Astrocyte of the cerebellum (primary cell): ENCODE results near the gene SMYD3.

Experiments used
- DNase-seq: peaks from one replicate; pipeline ENCODE4 v3.0.0-alpha.2; 2011; ENCODE audit warnings: low read depth
- H3K4me3 ChIP-seq: 2 replicates; pipeline ENCODE4 v1.5.1; 2011; ENCODE audit warnings: mild to moderate bottlenecking, low read depth, low read length, moderate library complexity
- CTCF ChIP-seq: IDR thresholded peaks from 2 replicates; pipeline ENCODE4 v1.5.1; 2012; ENCODE audit warnings: low read length, low read depth, moderate library complexity, mild to moderate bottlenecking; ENCODE audit errors: missing control alignments
- in situ Hi-C: cut with HindIII; loops from 2 replicates; pipeline ENCODE4 v1.10.0; 2017; ENCODE audit warnings: low sequenced_read_pairs

Gene SMYD3

GRCh38 chr1:245908543-245908942 lies 598.5 kb downstream of the SMYD3 start:
- H3K4me3 ChIP-seq = no peak overlapping the region
- no peak for DNase-seq
- TF ChIP-seq CTCF = no peak
- in situ Hi-C loops = no loop called here

DNA sequence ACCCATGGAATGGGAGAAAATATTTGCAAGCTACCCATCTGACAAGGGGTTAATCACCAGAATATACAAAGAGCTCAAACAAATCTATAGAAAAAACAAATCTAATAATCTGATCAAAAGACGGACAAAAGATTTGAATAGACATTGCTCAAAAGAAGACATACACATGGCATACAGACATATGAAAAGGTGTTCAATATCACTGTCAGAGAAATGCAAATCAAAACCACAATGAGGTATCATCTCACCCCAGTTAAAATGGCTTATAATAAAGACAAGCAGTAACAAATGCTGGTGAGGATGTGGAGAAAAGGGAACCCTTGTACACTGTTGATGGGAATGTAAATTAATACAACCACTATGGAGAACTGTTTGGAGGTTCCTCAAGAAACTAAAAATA lies 600.9 kb downstream of the SMYD3 start:
- in situ Hi-C loops = no loop called here
- DNase-seq = no peak
- no peak overlapping the region for H3K4me3 ChIP-seq
- TF ChIP-seq CTCF = no peak

DNA sequence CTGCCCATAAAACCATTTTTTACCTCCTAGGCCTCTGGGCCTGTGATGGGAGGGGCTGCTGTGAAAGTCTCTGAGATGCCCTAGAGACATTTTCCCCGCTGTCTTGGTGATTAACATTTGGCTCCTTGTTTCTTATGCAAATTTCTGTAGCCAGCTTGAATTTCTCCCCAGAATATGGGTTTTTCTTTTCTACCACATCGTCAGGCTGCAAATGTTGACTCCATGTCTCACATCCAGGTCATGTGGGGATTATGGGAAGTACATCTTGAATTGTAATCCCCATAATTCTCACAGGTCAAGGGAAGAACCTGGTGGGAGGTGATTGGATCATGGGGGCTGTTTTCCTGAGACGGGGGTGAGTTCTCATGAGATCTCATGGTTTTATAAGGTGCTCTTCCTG lies 603.2 kb downstream of the SMYD3 start:
- no peak for TF ChIP-seq CTCF
- in situ Hi-C loops = no loop called here
- no peak for DNase-seq
- H3K4me3 ChIP-seq = no peak overlapping the region

GRCh38 chr1:245901565-245901964 lies 605.5 kb downstream of the SMYD3 start:
- DNase-seq = no peak
- in situ Hi-C loops = no loop called here
- TF ChIP-seq CTCF = no peak

DNA sequence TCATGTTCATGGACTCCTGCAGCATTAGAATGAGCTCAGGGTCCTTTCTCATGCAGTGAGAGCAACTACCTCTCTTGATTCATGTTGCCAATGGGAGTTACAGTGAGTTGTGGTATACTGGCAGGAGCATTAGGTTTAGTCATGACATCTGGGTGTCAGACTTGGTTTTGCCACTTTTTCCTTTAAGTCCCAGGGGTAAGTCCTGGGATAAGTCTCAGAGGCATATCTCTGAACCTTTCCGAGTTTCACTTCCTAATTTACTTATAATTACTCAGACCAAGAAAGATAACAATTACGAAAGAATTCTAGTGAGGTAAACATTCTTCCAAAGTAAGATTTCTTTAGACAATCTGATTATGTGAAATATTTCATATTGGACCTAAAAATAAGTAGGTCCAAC lies 606.0 kb downstream of the SMYD3 start:
- in situ Hi-C loops = no loop called here
- no peak for DNase-seq
- TF ChIP-seq CTCF = no peak

More at GRCh38 chr1:245901565-245901964, 605.5 kb downstream of the SMYD3 start:
- H3K4me3 ChIP-seq = no peak overlapping the region

GRCh38 chr1:245898581-245898980 lies 608.5 kb downstream of the SMYD3 start:
- TF ChIP-seq CTCF = no peak
- no peak for DNase-seq
- in situ Hi-C loops = no loop called here

More for the DNA sequence above, 606.0 kb downstream of the SMYD3 start:
- H3K4me3 ChIP-seq = no peak overlapping the region

DNA sequence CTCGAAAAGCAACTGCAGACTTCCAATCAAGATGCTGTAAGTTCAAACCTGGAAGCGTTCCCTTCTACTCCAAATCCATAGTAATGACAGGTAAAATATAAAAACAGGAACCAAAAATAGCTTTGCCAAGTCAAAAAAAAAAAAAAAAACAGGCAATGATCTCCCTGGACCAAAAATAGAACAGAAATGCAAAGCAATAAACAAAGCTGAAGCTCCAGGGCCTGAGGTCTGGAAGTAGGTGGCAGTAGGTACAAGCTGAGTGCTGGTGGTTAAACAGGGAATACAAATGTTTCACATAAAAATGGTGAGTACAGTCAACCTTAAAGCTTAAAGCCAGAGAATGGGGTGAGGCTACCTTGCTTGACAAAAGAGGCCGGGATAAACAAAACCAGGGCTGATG lies 610.8 kb downstream of the SMYD3 start:
- DNase-seq = no peak
- TF ChIP-seq CTCF = no peak
- no peak overlapping the region for H3K4me3 ChIP-seq
- in situ Hi-C loops = no loop called here

More at GRCh38 chr1:245898581-245898980, 608.5 kb downstream of the SMYD3 start:
- H3K4me3 ChIP-seq = no peak overlapping the region
